ENCODE measurements around the gene TBC1D22A. TPM values are rescaled to one million over a fixed set of nuclear protein-coding genes. Genes with fewer than 3 reads are reported as not detected.

The TBC1D22A gene
- total RNA-seq, 4 donors from 2014 or later: 16.2 to 22.2 (median 17.8) TPM

DNA sequence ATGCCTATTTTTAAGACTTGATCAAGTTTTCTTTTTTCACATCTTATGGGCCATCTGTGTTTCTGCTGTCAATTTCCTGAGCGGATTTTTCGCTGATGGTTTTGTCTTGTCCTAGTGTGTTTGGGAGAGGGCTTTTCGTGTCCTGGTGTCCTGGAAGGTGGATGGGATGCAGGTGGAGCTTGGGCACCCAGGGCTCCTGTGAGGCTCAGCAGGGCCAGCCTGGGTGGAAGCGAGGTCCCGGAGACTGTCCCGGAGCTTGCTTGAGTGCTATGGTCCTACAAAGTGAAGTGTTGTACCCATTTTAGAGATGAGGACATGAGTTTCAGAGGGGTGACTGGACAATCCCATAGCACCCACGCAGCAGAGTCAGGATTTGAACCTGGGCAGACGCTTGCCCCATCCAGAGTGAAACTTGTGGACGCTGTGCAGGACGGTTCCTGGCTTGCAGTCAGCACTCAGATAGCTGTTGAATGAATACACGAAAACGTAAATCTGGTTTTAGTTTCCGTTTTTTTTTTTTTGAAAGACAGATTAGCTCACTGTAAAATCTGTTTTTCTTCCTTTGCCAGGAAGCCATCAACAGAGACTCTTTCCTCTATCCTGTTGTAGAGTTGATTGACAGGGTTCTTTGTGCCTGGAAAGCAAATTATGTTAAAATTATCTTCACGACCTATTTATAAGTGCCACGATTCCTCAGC lies 64.1 kb downstream of the TBC1D22A start:
- no peak for ATAC-seq
- 79 to 92% methylated on average over 4 to 10 of the region's 15 CpGs for WGBS, 2 donors (ENCODE audit: low coverage in 1 of 2)

DNA sequence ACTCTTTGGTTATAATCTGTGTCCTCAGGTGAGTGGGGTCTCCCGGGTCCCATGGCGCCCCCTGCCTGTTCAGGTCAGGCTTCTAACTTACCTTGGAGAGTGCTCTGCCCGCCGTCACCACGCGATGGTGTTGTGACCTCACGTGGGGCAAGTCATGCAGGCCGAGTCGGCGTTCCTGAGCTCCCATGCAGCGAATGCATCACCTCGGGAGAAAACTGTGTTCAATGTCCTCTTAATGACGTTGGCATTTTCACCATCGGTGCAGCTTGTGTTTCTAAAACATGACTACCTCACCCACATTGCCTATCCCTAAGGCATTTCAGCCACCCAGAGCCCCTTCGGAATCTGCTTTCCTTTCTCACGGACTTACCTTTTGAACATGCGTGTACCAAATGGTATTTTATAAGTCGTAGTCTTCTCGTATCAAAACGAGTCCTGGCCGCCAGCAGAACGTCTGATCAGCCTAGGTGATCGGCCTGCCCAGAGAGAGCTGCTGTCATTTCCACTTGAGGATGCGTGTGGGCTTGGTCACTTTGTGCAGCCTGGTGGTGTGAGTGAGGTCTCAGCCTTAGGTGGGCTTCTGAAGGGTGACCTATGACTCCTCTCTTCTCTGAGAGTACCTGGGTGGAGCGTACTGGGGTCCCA lies 64.8 kb downstream of the TBC1D22A start:
- no peak for ATAC-seq
- TF ChIP-seq, protein P1, sequence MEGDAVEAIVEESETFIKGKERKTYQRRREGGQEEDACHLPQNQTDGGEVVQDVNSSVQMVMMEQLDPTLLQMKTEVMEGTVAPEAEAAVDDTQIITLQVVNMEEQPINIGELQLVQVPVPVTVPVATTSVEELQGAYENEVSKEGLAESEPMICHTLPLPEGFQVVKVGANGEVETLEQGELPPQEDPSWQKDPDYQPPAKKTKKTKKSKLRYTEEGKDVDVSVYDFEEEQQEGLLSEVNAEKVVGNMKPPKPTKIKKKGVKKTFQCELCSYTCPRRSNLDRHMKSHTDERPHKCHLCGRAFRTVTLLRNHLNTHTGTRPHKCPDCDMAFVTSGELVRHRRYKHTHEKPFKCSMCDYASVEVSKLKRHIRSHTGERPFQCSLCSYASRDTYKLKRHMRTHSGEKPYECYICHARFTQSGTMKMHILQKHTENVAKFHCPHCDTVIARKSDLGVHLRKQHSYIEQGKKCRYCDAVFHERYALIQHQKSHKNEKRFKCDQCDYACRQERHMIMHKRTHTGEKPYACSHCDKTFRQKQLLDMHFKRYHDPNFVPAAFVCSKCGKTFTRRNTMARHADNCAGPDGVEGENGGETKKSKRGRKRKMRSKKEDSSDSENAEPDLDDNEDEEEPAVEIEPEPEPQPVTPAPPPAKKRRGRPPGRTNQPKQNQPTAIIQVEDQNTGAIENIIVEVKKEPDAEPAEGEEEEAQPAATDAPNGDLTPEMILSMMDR (IDR thresholded peaks at IDR 0.05): no peak
- no peak for TF ChIP-seq POLR2A (IDR thresholded peaks at IDR 0.05)
- no peak for TF ChIP-seq POLR2AphosphoS5 (IDR thresholded peaks at IDR 0.05)
- TF ChIP-seq EP300 (IDR thresholded peaks at IDR 0.05): no peak
- H3K36me3 ChIP-seq: peaks cover 0 to 19% of the 10 kb centered on the region in 2 donors
- H3K9me3 ChIP-seq: no peaks in the 10 kb centered on the region
- H3K27ac ChIP-seq: no peak overlapping the region
- no peak overlapping the region for H3K4me3 ChIP-seq
- H3K4me1 ChIP-seq: peaks cover 0 to 30% (median 17%) of the 10 kb centered on the region in 3 donors
- no peaks in the 10 kb centered on the region for H3K27me3 ChIP-seq
- WGBS, 2 donors (ENCODE audit: low coverage in 1 of 2): 86 to 90% methylated on average over 4 to 20 of the region's 25 CpGs

More for the DNA sequence above, 64.1 kb downstream of the TBC1D22A start:
- Histone ChIP-seq H3K4me1 (peaks cover 0 to 30% (median 17%) of the 10 kb centered on the region in 3 donors), H3K27me3 (no peaks in the 10 kb centered on the region), H3K27ac (no peak overlapping the region), H3K4me3 (no peak overlapping the region), H3K9me3 (no peaks in the 10 kb centered on the region), H3K36me3 (peaks cover 0 to 19% of the 10 kb centered on the region in 2 donors)
- TF ChIP-seq, protein P1 (IDR thresholded peaks at IDR 0.05): no peak
- no peak for TF ChIP-seq POLR2A (IDR thresholded peaks at IDR 0.05)
- TF ChIP-seq EP300 (IDR thresholded peaks at IDR 0.05): no peak
- no peak for TF ChIP-seq POLR2AphosphoS5 (IDR thresholded peaks at IDR 0.05)

DNA sequence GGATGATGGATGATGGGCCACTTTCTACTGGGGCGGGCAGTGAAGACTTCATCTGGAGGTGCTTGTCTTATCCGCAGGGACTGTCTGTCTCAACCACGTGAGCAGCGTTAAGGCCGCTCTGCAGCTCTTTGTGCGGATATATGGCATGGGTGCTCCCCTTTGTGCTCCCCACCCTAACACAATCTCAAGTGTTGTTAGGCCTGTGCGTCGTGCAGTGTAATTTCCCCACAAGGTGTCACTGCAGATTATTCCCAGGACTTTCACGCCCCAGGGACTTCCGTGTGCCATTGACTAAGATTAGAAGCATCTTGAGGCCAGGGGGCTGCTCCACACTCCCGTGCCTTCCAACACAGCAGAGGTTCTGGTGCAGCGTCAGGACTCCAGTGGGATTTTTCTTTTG lies 65.3 kb downstream of the TBC1D22A start:
- Histone ChIP-seq H3K27ac (no peak overlapping the region), H3K4me3 (no peak overlapping the region), H3K27me3 (no peaks in the 10 kb centered on the region), H3K4me1 (peaks cover 0 to 30% (median 17%) of the 10 kb centered on the region in 3 donors), H3K36me3 (peaks cover 0 to 16% of the 10 kb centered on the region in 2 donors), H3K9me3 (no peaks in the 10 kb centered on the region)
- WGBS, 2 donors (ENCODE audit: low coverage in 1 of 2): 87 to 100% methylated on average over 3 to 4 of the region's 12 CpGs
- TF ChIP-seq POLR2AphosphoS5 (IDR thresholded peaks at IDR 0.05): no peak
- TF ChIP-seq EP300 (IDR thresholded peaks at IDR 0.05): no peak
- TF ChIP-seq, protein P1 (IDR thresholded peaks at IDR 0.05): no peak
- TF ChIP-seq POLR2A (IDR thresholded peaks at IDR 0.05): no peak
- ATAC-seq: no peak

DNA sequence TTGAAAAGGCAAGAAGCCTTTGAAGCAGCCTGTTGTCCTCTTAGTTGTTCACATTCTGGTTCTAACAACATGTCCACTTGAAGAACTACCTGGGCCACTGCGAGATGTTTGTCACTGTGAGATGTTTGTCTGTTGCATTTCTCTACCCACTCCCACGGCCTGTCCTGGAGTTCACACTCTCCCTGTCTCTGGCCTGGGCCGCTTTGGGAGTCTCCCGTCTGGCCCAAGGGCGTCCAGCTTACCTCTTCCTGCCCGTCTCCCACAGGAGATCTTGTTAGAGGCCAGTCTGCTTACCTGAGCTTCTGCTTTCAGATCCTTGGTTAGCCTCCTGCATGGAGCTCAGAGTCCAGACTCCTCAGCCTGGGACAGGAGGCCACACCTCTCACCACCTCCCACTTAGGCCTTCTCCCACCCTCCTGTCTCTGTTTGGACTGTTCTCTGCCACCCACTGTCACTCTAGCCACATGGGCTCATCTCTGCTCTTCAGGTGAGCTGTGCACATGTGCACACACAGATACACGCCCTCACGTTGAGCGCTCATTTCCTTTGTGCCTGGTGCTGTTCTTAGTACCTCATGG lies 66.0 kb downstream of the TBC1D22A start:
- peaks cover 0 to 30% (median 17%) of the 10 kb centered on the region in 3 donors for H3K4me1 ChIP-seq
- peaks cover 0 to 10% of the 10 kb centered on the region in 2 donors for H3K36me3 ChIP-seq
- ATAC-seq: no peak
- no peaks in the 10 kb centered on the region for H3K27me3 ChIP-seq
- no peaks in the 10 kb centered on the region for H3K9me3 ChIP-seq
- H3K4me3 ChIP-seq: no peak overlapping the region
- whole genome bisulfite sequencing, 2 donors (ENCODE audit: low coverage in 1 of 2): 90 to 91% methylated on average over 6 to 9 of the region's 9 CpGs
- TF ChIP-seq POLR2A (IDR thresholded peaks at IDR 0.05): no peak
- no peak for TF ChIP-seq POLR2AphosphoS5 (IDR thresholded peaks at IDR 0.05)
- TF ChIP-seq EP300 (IDR thresholded peaks at IDR 0.05): no peak
- TF ChIP-seq, protein P1 (IDR thresholded peaks at IDR 0.05): no peak
- no peak overlapping the region for H3K27ac ChIP-seq

Data from gastroesophageal sphincter (tissue), 4 donors.